Measurements from ENCODE around the gene IDNK. TPM values are rescaled to one million over a fixed set of nuclear protein-coding genes. Genes with fewer than 3 reads are reported as not detected.

Gene IDNK
- total and polyA plus RNA-seq, 10 of the 15 experiments (the other 5 are each of a cell fraction or from before 2014, with no cell fraction given) = 7.0 to 19.1 (median 10.6) TPM

DNA sequence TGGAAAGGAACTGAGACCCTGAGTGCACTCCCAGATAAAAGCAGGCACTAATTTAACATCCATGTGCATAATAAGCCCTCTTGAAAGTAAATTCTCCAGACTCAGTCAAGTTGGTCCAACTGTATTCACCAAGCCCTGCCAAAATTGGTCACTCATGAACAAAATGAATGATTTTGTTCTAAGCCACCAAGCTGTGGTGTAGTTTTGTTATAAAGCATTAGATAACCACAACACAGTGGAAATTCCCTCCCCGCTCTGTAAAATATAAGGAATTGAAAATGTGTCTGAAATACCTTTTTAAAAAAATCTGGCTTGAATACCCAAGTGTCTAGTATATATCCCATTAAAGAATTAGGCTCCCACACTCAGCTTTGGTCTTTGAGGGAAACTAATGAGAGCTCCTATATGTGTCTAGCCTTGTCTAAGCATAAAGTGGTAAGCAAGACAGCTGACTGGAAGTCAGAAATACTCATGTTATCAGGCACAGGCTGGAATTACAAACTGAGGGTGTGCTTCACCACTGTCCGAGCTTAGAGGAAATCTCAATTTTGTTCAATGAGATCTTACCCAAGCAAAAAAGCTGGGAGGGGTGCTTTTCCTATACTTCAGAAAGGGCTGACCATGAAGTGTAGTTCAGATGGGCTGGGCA lies 33.2 kb downstream of the IDNK start (continued):
- TF ChIP-seq NFYB (IDR thresholded peaks at IDR 0.05; ENCODE audit: insufficient read depth, low read depth, low read length) (no peak), RUNX3 (IDR thresholded peaks at IDR 0.05; ENCODE audit: low read length) (peak; percentile 94), RAD21 (IDR thresholded peaks at IDR 0.05; ENCODE audit: insufficient read depth, low read depth, low read length) (no peak), NRF1 (conservative IDR thresholded peaks at IDR 0.05; ENCODE audit: low read depth, low read length) (no peak), NFYA (IDR thresholded peaks at IDR 0.05; ENCODE audit: borderline replicate concordance, low read depth, low read length) (no peak), FOS (IDR thresholded peaks at IDR 0.05; ENCODE audit: borderline replicate concordance, extremely low read depth, insufficient read length) (no peak), SP1 (IDR thresholded peaks at IDR 0.05; ENCODE audit: low read depth, low read length) (no peak), IKZF2 (IDR thresholded peaks at IDR 0.05) (peak; percentile 64 to 73), RBBP5 (conservative IDR thresholded peaks at IDR 0.05) (no peak), BACH1 (IDR thresholded peaks at IDR 0.05; ENCODE audit: borderline replicate concordance) (no peak), CHD4 (IDR thresholded peaks at IDR 0.05) (no peak), NR2F1 (conservative IDR thresholded peaks at IDR 0.05) (no peak), IKZF1 (conservative IDR thresholded peaks at IDR 0.05) (peak; percentile 42), NR2C1 (IDR thresholded peaks at IDR 0.05) (no peak), SMAD1 (IDR thresholded peaks at IDR 0.05; ENCODE audit: low read depth, partially characterized antibody) (no peak), RB1 (IDR thresholded peaks at IDR 0.05; ENCODE audit: borderline replicate concordance) (no peak), CREM (IDR thresholded peaks at IDR 0.05; ENCODE audit: low read depth) (peak; percentile 11; the same call in 1 of the 2 replicates)
- TF ChIP-seq, protein P1, sequence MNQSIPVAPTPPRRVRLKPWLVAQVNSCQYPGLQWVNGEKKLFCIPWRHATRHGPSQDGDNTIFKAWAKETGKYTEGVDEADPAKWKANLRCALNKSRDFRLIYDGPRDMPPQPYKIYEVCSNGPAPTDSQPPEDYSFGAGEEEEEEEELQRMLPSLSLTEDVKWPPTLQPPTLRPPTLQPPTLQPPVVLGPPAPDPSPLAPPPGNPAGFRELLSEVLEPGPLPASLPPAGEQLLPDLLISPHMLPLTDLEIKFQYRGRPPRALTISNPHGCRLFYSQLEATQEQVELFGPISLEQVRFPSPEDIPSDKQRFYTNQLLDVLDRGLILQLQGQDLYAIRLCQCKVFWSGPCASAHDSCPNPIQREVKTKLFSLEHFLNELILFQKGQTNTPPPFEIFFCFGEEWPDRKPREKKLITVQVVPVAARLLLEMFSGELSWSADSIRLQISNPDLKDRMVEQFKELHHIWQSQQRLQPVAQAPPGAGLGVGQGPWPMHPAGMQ (IDR thresholded peaks at IDR 0.05; ENCODE audit: borderline replicate concordance) = no peak
- TF ChIP-seq, protein P2, sequence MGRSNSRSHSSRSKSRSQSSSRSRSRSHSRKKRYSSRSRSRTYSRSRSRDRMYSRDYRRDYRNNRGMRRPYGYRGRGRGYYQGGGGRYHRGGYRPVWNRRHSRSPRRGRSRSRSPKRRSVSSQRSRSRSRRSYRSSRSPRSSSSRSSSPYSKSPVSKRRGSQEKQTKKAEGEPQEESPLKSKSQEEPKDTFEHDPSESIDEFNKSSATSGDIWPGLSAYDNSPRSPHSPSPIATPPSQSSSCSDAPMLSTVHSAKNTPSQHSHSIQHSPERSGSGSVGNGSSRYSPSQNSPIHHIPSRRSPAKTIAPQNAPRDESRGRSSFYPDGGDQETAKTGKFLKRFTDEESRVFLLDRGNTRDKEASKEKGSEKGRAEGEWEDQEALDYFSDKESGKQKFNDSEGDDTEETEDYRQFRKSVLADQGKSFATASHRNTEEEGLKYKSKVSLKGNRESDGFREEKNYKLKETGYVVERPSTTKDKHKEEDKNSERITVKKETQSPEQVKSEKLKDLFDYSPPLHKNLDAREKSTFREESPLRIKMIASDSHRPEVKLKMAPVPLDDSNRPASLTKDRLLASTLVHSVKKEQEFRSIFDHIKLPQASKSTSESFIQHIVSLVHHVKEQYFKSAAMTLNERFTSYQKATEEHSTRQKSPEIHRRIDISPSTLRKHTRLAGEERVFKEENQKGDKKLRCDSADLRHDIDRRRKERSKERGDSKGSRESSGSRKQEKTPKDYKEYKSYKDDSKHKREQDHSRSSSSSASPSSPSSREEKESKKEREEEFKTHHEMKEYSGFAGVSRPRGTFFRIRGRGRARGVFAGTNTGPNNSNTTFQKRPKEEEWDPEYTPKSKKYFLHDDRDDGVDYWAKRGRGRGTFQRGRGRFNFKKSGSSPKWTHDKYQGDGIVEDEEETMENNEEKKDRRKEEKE (IDR thresholded peaks at IDR 0.05) = no peak
- TF ChIP-seq, protein P3, sequence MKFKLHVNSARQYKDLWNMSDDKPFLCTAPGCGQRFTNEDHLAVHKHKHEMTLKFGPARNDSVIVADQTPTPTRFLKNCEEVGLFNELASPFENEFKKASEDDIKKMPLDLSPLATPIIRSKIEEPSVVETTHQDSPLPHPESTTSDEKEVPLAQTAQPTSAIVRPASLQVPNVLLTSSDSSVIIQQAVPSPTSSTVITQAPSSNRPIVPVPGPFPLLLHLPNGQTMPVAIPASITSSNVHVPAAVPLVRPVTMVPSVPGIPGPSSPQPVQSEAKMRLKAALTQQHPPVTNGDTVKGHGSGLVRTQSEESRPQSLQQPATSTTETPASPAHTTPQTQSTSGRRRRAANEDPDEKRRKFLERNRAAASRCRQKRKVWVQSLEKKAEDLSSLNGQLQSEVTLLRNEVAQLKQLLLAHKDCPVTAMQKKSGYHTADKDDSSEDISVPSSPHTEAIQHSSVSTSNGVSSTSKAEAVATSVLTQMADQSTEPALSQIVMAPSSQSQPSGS (IDR thresholded peaks at IDR 0.05; ENCODE audit: low read length) = peak; percentile 38; the same call in 1 of the 2 replicates
- TF ChIP-seq, protein P4, sequence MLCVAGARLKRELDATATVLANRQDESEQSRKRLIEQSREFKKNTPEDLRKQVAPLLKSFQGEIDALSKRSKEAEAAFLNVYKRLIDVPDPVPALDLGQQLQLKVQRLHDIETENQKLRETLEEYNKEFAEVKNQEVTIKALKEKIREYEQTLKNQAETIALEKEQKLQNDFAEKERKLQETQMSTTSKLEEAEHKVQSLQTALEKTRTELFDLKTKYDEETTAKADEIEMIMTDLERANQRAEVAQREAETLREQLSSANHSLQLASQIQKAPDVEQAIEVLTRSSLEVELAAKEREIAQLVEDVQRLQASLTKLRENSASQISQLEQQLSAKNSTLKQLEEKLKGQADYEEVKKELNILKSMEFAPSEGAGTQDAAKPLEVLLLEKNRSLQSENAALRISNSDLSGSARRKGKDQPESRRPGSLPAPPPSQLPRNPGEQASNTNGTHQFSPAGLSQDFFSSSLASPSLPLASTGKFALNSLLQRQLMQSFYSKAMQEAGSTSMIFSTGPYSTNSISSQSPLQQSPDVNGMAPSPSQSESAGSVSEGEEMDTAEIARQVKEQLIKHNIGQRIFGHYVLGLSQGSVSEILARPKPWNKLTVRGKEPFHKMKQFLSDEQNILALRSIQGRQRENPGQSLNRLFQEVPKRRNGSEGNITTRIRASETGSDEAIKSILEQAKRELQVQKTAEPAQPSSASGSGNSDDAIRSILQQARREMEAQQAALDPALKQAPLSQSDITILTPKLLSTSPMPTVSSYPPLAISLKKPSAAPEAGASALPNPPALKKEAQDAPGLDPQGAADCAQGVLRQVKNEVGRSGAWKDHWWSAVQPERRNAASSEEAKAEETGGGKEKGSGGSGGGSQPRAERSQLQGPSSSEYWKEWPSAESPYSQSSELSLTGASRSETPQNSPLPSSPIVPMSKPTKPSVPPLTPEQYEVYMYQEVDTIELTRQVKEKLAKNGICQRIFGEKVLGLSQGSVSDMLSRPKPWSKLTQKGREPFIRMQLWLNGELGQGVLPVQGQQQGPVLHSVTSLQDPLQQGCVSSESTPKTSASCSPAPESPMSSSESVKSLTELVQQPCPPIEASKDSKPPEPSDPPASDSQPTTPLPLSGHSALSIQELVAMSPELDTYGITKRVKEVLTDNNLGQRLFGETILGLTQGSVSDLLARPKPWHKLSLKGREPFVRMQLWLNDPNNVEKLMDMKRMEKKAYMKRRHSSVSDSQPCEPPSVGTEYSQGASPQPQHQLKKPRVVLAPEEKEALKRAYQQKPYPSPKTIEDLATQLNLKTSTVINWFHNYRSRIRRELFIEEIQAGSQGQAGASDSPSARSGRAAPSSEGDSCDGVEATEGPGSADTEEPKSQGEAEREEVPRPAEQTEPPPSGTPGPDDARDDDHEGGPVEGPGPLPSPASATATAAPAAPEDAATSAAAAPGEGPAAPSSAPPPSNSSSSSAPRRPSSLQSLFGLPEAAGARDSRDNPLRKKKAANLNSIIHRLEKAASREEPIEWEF (IDR thresholded peaks at IDR 0.05; ENCODE audit: insufficient replicate concordance, low read depth, low read length) = no peak
